Posterior cingulate gyrus (tissue), 11 donors: ENCODE data around the gene TBL1X.

Experiments
- DNase-seq, 10 donors: peaks; one replicate each; pipeline versions ENCODE4 v3.0.0 to v3.0.0-alpha.2; 2020 to 2021; ENCODE audit warnings: mixed read lengths in 3 of 10
- intact Hi-C: fragments of 100-400 bp; cut with DNase I; formaldehyde crosslinking; loops from one replicate; pipeline ENCODE4 v1.15.1; 2023

Gene TBL1X

GRCh38 chrX:9651737-9652136 is 186.9 kb downstream of the TBL1X start:
- intact Hi-C loops: no loop called here
- peak in 1 of 10 donors; percentile 23 for DNase-seq

DNA sequence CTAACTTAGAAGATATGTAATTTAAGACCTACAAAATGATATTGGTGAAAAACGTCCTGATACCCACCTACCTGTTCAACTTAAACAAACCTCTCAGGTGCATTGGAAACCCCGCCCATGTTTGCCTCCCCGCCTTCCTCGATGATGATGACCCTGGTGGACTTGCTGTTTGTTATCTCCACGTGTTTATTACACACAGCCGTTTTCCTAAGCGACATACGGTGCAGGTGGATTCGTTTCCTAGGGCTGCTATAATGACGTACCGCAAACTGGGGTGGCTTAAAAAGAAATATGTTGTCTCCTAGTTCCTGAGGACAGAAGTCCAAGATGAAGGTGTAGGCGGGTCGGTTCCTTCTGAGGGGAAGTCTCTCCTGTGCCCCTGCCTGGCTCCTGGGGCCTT is 190.1 kb downstream of the TBL1X start:
- DNase-seq: no peak
- intact Hi-C loops: no loop called here

DNA sequence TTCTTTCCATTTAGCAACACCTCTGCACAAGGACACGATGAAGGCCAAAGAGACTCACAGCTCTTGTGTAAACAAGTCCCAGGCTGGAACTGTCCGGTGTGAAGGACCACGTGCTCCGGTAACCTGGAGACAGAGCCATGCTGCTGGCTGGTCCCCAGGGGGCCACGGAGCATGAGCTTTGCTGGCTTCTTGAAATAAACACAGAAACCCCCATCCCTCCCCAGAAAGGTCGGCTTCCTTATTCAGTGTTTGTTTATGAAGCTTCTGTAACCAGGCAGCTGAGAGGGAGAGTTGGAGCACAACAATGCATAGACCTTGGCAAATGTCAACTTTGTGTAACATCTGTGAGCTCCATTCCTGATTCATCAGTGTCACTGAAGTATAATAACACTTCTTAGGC is 191.4 kb downstream of the TBL1X start:
- no peak for DNase-seq
- intact Hi-C loops: no loop called here

DNA sequence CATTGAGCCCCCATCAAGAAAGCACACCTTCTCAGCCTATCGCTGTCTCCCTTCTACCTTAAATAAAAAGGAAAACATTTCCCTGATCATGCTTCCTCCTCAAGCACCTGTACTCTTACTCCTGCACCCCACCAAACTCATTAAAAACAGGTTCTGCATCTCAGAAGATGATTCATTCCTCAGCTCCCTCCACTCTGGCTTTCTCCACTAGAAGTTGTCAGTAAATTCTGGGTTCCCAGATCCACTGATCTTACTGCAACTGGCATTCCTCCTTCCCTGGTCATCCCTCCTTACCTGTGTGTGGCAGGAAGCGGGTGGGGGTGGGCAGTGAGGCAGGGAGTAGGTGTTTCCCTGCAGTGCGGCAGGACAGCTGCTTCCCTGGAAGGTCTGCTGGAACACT is 192.0 kb downstream of the TBL1X start:
- intact Hi-C loops: no loop called here
- DNase-seq: no peak

GRCh38 chrX:9657590-9658256 is 192.9 kb downstream of the TBL1X start:
- DNase-seq: no peak
- intact Hi-C loops: no loop called here

DNA sequence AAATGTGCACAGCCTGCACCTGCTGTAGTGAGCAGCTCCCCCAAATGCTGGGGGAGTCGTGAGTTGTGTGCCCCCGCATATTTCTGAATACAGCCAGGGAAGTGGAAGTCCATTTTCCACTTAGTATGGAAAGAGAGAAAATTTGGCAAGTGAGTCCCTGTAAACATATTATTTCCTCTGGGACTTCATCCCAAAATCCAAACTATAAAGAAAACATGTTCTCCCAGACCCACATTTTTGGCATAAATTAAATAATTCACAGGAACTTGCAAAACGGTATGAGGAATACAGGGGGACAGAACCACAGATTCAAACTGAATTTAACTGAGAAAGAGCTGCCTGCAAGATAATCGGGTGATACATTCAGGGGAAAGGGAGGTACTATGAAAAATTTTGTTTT is 193.6 kb downstream of the TBL1X start:
- DNase-seq: no peak
- intact Hi-C loops: no loop called here

DNA sequence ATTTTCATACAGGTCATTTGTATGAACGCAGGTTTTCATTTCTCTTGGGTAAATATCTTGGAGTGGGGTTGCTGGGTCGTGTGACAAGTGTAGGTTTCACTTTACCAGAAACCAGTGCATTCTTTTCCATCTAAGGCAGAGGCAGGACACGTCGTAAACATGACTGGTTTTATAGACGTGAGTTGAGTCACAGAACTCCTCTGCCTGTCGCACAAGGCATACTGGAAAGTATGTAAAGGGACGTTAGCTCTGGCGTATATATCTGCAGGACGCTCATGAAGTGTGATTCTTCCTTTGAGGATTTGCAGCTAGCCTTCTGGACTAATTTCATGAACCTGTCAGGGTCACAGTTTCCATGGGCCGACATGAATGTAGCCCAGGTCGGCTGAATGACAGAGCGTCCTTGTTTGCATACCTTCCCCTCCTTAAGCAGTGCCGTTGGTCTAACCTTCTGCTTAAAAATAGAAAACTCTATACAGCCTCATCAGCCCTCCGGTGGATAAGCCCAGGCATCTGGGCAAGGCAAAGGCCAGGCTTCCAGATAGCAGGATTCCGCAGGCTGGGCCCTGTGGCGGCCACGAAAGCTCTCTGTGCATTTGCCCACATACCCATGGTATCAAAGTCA is 194.8 kb downstream of the TBL1X start:
- DNase-seq: no peak
- intact Hi-C loops: no loop called here

DNA sequence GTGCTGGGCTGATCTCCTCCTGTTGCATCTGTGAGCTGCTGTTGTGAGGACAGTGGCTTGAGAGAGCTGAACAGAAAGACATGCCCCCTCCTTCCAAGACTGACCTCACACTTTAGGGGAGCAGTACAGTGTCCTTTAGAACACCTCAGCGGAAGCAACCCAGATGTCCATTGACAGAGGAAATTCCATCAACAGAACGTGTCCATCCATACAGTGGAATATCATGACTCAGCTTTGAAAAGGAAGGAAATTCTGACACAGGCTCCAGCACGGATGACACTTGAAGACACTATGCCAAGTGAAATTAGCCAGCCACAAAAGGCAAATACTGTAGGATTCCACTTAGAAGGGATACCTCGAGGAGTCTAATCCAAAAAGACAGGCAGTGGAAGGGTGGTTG is 197.3 kb downstream of the TBL1X start:
- intact Hi-C loops: no loop called here
- no peak for DNase-seq

DNA sequence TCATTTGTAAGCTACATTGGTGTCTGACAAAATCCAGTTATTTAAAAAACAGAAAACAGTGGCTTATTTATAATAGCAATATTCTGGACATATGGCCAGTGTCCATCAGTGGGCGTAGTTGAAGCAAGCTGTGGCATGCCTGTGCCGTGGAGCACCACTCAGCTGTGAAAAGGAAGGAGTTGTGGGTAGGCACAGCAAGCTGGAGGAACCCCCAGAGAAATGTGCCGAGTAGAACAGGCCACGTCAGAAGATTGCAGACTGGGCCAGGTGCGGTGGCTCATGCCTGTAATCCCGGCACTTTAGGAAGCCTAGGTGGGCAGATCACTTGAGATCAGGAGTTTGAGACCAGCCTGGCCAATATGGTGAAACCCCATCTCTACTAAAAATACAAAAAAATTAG is 198.4 kb downstream of the TBL1X start:
- intact Hi-C loops: no loop called here

GRCh38 chrX:9664224-9664623 is 199.4 kb downstream of the TBL1X start:
- intact Hi-C loops: no loop called here

More for the DNA sequence above, 198.4 kb downstream of the TBL1X start:
- DNase-seq: no peak

DNA sequence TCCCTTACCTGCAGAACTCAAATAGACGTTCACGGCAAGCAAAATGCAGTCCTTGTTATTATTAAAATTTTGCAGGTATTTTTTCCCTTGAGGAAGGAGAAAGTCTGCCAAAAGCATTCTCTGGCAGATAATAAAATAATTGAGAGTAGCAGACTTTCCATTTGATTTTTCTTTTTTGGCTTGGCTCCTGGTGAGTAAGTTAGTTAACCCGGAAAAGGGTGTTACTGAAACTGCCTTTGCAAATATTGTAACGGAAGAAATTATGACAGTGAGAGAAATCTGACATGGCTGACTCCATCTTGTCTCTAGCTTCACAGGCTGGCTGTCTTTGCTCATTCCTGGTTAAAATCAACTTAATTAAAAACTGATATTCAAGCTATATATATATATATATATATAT is 200.3 kb downstream of the TBL1X start:
- intact Hi-C loops: no loop called here

More at GRCh38 chrX:9664224-9664623, 199.4 kb downstream of the TBL1X start:
- no peak for DNase-seq

GRCh38 chrX:9668537-9668936 is 203.7 kb downstream of the TBL1X start:
- intact Hi-C loops: no loop called here

More for the DNA sequence above, 200.3 kb downstream of the TBL1X start:
- no peak for DNase-seq

DNA sequence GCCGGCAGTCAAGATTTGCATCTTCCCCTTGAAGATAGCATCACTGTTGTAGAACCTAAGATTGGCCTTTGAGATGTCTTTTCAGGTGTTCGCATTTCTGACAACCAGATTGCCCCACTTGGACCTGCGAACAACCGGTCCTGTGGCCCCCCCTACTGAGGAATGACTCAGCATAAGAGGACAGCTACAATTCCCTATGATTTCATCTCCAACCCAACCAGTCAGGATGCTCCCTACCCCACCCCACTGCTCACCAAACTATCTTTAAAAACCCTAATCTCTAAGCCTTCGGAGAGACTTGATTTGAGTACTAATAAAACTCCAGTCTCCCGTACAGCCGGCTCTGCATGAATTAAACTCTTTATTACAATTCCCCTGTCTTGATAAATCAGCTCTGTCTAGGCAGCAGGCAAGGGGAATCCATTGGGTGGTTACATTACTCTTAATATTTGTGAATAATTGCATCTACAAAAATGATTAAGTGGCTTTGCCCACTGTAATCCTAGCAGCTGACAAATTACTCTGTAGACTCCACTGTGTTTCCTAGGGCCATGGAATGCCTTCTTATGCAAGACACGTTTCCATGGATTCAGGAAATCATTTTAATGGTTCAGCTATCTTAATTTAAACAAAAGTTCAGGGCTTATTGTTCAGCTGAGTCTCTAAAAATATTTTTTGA is 205.4 kb downstream of the TBL1X start:
- intact Hi-C loops: no loop called here
- DNase-seq: no peak

More at GRCh38 chrX:9668537-9668936, 203.7 kb downstream of the TBL1X start:
- no peak for DNase-seq

GRCh38 chrX:9671998-9672397 is 207.1 kb downstream of the TBL1X start:
- intact Hi-C loops: no loop called here
- no peak for DNase-seq

GRCh38 chrX:9676306-9676705 is 211.4 kb downstream of the TBL1X start:
- intact Hi-C loops: no loop called here

GRCh38 chrX:9676738-9677097 is 211.9 kb downstream of the TBL1X start:
- intact Hi-C loops: no loop called here
- DNase-seq: no peak

More at GRCh38 chrX:9676306-9676705, 211.4 kb downstream of the TBL1X start:
- DNase-seq: no peak

- no peak for DNase-seq
- intact Hi-C loops: no loop called here
These were observed 212.4 kb downstream of the TBL1X start for GRCh38 chrX:9677098-9677739.

GRCh38 chrX:9678215-9678965 is 213.5 kb downstream of the TBL1X start:
- intact Hi-C loops: no loop called here
- no peak for DNase-seq

DNA sequence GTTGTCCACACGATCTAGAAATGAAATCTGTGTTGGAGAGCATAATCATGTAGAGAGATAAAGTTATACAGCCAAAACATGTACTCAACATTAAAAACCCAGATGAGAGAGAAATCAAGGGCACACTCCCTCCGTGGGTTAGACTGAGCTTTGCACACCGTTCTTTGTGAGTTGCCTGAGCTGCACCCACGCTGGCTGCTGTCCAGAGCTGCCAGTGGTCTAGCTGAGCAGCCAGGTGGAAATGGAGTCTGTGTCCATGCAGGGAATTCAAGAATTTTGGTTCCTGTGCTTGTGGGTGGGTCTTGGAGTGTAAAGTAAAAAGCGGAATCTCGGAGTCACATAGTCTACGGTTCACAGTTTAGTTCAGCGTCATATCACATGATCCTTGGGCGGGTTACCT is 216.2 kb downstream of the TBL1X start:
- DNase-seq: no peak
- intact Hi-C loops: no loop called here

DNA sequence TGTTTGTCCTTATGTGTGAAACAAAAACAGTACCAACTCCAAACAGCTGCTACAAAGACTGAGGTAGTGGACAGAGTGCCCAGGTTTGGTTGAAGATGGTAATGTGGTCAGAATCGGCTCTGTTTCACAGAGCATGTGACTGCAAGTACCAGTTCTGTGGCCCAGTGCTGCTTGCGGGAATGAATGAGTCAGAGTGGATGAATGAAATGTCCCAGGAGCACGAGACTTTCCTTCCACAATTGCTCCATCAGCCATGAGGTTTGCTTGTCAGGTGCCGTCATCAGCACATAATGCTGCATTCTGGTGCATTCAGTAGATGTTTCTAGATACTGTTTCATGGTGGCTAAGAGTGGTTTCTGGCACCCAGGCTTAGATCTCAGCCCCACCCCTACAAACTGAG is 216.6 kb downstream of the TBL1X start:
- no peak for DNase-seq
- intact Hi-C loops: no loop called here

DNA sequence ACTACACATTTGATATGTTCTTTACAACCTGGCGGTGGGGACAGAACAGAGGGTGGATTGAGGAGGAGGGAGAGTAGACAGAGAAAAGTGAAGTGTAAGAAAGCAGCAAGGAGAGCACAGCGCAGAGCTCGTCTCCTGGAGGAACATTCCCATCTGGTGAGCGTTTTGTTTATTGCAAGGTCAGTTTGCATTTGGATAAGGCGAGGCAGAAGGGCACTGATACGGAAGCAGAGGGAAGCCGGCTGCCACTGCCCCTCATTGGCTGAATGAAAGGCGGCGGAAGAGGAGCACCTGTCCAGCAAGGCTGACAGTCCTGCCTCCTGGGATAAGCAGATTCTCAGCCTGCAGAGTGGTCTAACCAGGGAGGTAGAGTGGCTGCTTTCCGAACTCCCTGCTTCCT is 217.6 kb downstream of the TBL1X start:
- intact Hi-C loops: no loop called here

More for the DNA sequence above, 217.6 kb downstream of the TBL1X start:
- DNase-seq: peak in 1 of 10 donors; percentile 35
